Aorta (tissue), 5 donors: ENCODE measurements around the gene STAP2. TPM values are rescaled to one million over a fixed set of nuclear protein-coding genes. Genes with fewer than 3 reads are reported as not detected.

Experiments
- ATAC-seq: fragments of 200-7000 bp; cut with Tn5 transposase; one replicate; pipeline ENCODE4 v1.9.1; 2022; ENCODE audit warnings: moderate library complexity; ENCODE audit not compliant: low FRiP score
- DNase-seq, 2 donors: peaks; one replicate each; pipeline ENCODE4 v3.0.0-alpha.2; 2020
- H3K27ac ChIP-seq, 2 donors: one replicate each; pipeline ENCODE4 v1.5.1; 2013; ENCODE audit warnings: low read length in 2 of 2, mild to moderate bottlenecking in 2 of 2, moderate library complexity in 2 of 2, control low read depth in 1 of 2, inconsistent platforms in 1 of 2, low read depth in 1 of 2
- H3K27me3 ChIP-seq, 2 donors: one replicate each; pipeline ENCODE4 v1.6.1; 2013; ENCODE audit warnings: control low read depth in 1 of 2, low read length in 1 of 2, mild to moderate bottlenecking in 1 of 2, moderate library complexity in 1 of 2; ENCODE audit not compliant: insufficient read depth in 2 of 2, control insufficient read depth in 1 of 2
- H3K36me3 ChIP-seq, 2 donors: one replicate each; pipeline ENCODE4 v1.6.1; 2013; ENCODE audit warnings: control low read depth in 1 of 2, low read length in 1 of 2, mild to moderate bottlenecking in 1 of 2; ENCODE audit not compliant: insufficient read depth in 2 of 2, control insufficient read depth in 1 of 2
- H3K4me1 ChIP-seq, 2 donors: one replicate each; pipeline ENCODE4 v1.6.1; 2013; ENCODE audit warnings: low read length in 2 of 2, control low read depth in 1 of 2, mild to moderate bottlenecking in 1 of 2, moderate library complexity in 1 of 2; ENCODE audit not compliant: insufficient read depth in 2 of 2, control insufficient read depth in 1 of 2
- H3K4me3 ChIP-seq, 2 donors: one replicate each; pipeline ENCODE4 v1.5.1; 2013; ENCODE audit warnings: low read length in 2 of 2, control low read depth in 1 of 2, mild to moderate bottlenecking in 1 of 2
- H3K9me3 ChIP-seq: one replicate; pipeline ENCODE4 v1.6.1; 2013; ENCODE audit warnings: mild to moderate bottlenecking, low read length; ENCODE audit not compliant: control insufficient read depth
- WGBS, 2 donors: extraction: QIAGEN DNeasy Blood & Tissue Kit; methylation state at CpG; one replicate each; pipeline ENCODE4 v1.1.7; 2013; 5-methylcytosine and 5-hydroxymethylcytosine counted together
- intact Hi-C, 2 donors: fragments of 100-400 bp; cut with DNase I; formaldehyde crosslinking; loops; one replicate each; pipeline versions ENCODE4 v1.14.2 to v1.15.0; 2022
- polyA plus RNA-seq, 2 donors: library from polyadenylated mRNA; stranded (reverse); fragments of 200-250 nt; gene quantifications; one replicate each; pipeline ENCODE4 v1.2.3, GENCODE V29; 2013
- total RNA-seq, 2 donors: library from RNA; stranded (reverse); fragmentation: NEBNext Ultra II Directional; extraction: Animal tissue kit (Norgen Biotek cat#: 25700); gene quantifications; one replicate each; pipeline ENCODE4 v1.2.1, GENCODE V29; 2021
- donor health status: healthy with polysubstance abuse.
- donor health status: Bipolar disorder and iron deficiency.
- donor health status: DM: no; HTN: no; CAD: no.
- donor health status: DM: no; HTN: no; CAD: no.
- donor health status: DM: yes; HTN: yes; CAD: no.

Gene STAP2
- total and polyA plus RNA-seq, 4 donors = 0.13 to 27.8 (median 2.1) TPM

DNA sequence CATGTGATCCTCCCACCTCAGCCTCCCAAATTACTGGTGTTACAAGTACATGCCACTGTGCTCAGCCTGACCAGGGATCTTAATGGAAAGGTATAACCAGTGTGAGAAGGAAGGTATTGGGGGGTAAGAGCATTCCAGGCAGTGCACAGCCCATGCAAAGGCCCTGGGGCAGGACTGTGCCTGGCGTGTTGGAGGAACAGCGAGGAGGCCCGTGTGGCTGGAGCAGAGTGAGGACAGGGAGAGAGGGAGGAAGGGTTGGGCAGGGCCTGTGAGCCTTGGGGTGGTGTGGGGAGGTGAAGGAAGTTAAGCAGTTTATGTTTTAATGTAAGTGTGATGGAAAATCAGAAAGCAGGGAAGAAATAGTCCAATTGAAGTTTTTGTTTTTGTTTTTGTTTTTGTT lies 38.0 kb downstream of the STAP2 start:
- intact Hi-C loops = no loop called here
- 88 to 92% methylated on average over 3 of the region's 3 CpGs for WGBS, 2 donors
- DNase-seq (no peak), ATAC-seq (no peak)
- H3K27ac ChIP-seq = no peak overlapping the region
- no peaks in the 10 kb centered on the region for H3K36me3 ChIP-seq
- no peak overlapping the region for H3K4me3 ChIP-seq
- H3K9me3 ChIP-seq = no peaks in the 10 kb centered on the region
- H3K4me1 ChIP-seq = no peaks in the 10 kb centered on the region
- no peaks in the 10 kb centered on the region for H3K27me3 ChIP-seq

DNA sequence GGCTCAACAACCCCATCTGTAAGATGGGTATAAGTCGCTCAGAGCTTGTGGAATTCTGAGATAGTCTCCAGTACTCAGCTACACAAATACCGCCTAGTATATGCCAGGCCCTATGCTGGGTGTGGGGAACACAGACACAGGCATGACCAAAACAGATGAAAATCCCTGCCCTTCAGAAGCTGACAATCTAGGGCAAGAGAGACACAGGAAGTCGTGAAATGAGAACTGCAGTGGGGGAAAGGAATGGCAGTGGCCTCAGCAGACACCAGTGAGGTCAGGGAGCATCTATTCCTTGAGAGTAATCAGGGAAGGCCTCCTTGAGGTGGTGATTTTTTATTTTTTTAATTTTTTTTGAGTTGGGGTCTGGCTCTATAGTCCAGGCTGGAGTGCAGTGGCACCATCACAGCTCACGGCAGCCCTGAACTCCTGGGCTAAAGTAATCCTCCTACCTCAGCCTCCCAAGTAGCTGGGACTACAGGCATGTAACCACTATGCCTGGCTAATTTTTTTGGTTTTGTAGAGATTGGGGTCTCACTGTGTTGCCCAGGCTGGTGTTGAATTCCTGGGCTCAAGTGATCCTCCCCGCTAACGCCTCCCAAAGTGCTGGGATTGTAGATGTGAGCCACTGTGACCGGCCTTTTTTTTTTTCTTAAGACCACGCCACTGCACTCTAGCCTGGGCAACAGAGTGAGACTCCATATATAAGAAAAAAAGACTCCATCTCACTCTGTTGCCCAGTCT lies 39.6 kb downstream of the STAP2 start:
- H3K27ac ChIP-seq = no peak overlapping the region
- ATAC-seq (no peak), DNase-seq (no peak)
- H3K9me3 ChIP-seq = no peaks in the 10 kb centered on the region
- no peaks in the 10 kb centered on the region for H3K36me3 ChIP-seq
- no peaks in the 10 kb centered on the region for H3K4me1 ChIP-seq
- H3K27me3 ChIP-seq = no peaks in the 10 kb centered on the region
- 80 to 81% methylated on average over 8 of the region's 8 CpGs for WGBS, 2 donors
- no peak overlapping the region for H3K4me3 ChIP-seq
- intact Hi-C loops = no loop called here

DNA sequence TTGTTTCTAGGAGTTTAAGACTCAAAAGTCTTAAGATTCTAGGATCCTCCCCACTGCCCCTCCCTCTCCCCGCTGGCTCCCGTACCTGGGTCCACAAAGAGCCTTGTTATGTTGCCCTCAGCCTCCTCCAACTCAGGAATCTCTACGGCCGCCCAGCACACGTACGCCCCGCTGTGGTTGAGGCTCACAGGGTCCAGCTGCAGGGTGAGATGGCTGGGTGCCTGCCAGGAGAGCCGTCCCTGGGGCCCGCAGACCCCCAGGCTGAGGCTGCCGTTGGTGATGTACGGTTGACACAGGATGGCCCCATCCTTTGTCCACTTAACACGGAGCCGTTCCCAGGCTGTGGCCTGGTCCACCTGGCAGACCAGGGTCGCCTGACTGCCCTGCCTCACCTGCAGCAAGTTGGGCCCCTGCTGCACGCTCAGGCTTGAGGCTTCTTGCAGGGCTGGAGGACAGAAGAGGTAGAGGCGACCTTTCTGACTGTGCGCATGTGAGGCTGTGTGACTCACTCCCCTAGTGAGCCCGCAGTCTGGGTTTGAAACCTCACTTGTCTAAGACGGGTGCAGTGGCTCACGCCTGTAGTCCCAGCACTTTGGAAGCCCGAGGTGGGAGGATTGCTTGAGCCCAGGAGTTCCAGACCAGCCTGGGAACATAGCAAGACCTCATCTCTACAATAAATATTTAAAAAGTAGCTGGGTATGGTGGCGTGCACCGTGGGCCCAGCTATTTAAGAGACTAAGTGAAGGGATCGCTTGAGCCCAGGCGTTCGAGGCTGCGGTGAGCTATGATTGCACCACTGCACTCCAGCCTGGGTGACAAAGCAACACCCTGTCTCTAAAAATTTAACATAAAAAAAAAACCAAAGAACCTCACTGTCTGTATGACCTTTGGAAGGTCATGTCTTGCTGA lies 40.5 kb downstream of the STAP2 start:
- no peak overlapping the region for H3K4me3 ChIP-seq
- H3K27me3 ChIP-seq = no peaks in the 10 kb centered on the region
- no peaks in the 10 kb centered on the region for H3K36me3 ChIP-seq
- 74 to 76% methylated on average over 27 of the region's 27 CpGs for WGBS, 2 donors
- no peak overlapping the region for H3K27ac ChIP-seq
- DNase-seq (no peak), ATAC-seq (no peak)
- H3K9me3 ChIP-seq = no peaks in the 10 kb centered on the region
- H3K4me1 ChIP-seq = no peaks in the 10 kb centered on the region
- intact Hi-C loops = no loop called here

DNA sequence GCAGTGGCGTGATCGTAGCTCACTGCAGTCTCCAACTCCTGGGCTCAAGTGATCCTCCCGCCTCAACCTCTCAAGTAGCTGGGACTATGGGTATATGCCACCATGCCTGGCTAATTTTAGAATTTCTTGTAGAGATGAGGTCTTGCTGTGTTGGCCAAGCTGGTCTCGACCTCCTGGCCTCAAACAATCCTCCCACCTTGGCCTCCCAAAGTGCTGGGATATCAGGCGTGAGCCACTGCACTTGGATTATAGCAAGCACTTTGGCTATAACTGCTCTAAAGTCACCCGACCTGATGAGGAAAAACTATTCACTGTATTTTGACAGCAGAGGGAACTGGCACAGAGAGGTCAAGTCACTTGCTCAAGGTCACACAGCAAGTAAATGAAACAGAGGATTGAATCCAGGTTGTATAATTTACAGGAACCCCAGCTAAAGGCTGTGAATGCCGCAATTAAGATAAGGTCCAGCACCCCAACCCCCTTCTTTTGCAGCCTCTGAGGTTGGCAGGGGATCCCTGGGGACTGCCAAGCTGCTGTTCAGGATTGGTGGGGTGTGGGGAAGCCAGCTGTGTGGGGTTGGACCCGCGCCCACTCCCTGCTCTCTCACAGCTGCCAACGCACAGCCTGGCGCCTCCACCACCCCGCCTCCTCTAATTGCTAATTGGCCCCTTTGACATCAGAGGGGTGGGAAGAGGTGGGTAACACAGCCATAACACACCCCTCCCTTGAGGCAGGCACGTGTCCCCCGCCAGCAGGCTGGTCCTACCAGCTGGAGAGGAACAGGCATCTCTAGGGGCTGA lies 42.5 kb downstream of the STAP2 start:
- Histone ChIP-seq H3K36me3 (no peaks in the 10 kb centered on the region), H3K27ac (no peak overlapping the region), H3K4me1 (no peaks in the 10 kb centered on the region), H3K9me3 (no peaks in the 10 kb centered on the region), H3K27me3 (no peaks in the 10 kb centered on the region), H3K4me3 (no peak overlapping the region)
- ATAC-seq (no peak), DNase-seq (no peak)
- intact Hi-C loops = no loop called here
- 26 to 32% methylated on average over 14 of the region's 14 CpGs for WGBS, 2 donors

DNA sequence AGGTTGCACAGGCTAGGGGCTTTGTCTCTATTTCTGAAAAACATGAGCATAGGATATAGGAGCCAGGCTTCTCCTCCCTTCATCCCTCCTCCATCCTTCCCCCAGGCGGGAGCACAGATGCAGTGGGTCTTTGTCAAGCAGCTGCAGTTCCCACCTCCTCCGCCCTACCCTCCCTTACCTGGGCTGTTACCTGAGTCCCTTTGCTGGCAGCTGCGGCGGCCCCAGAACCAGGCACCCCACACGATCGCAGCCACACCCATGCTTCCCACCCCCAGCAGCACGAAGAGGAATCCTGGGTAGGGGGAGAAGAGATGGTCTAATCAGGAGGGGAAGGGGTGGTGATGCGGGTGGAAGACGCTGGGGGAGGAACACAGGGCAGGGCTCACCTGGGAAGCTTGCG lies 44.2 kb downstream of the STAP2 start:
- Histone ChIP-seq H3K4me3 (no peak overlapping the region), H3K27me3 (no peaks in the 10 kb centered on the region)
- intact Hi-C loops = no loop called here

DNA sequence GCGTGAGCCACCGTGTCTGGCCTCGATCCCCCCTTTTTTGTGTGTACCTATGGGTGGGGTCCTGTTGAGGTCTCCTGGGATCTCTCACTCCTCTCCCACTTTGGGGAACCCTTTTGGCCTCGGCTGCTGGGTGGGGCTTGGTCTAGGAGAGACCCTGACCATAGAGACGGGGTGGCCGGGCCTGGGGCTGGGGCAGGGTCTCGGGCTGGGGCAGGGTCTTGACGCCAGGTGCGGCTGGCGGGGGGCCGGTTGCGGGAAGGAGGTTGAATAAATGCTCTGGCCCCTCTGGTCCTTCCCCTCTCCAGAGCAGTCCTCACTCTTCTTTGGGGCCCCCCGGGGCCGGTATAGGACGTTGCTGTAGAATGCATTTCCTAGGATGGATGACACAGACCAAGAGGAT lies 46.1 kb downstream of the STAP2 start:
- WGBS, 2 donors = 84 to 87% methylated on average over 15 of the region's 15 CpGs
- no peaks in the 10 kb centered on the region for H3K27me3 ChIP-seq

More for the DNA sequence above, 44.2 kb downstream of the STAP2 start:
- Histone ChIP-seq H3K36me3 (no peaks in the 10 kb centered on the region), H3K9me3 (no peaks in the 10 kb centered on the region), H3K27ac (no peak overlapping the region), H3K4me1 (no peaks in the 10 kb centered on the region)
- 30 to 35% methylated on average over 10 of the region's 10 CpGs for WGBS, 2 donors
- DNase-seq (no peak), ATAC-seq (no peak)

DNA sequence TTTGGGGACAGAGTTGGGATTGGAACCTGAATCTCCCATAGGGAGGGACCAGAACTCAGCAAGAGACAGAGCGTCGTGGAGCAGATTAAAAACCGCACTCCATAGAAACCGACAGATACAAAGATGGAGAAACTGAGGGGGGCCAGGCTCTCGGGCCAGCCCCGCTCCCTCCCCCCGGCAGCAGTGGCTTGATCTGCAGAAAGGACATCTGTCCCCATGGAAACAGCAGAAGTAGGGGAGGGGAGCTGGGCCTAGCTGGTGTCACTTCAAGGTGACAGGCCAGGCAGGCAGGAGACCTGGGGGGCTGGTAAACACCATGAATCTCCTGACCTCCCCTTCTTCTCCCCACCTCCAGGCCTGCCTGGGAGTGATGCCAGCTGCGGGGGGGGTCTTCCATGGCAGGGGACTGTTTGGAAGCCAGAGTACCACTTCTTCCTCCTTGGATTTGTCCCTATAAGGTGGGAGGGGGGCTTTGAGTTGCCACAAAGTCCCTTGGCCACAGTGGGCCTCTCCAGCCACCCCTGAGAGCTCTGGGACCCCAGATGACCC lies 47.4 kb downstream of the STAP2 start:
- no peaks in the 10 kb centered on the region for H3K27me3 ChIP-seq
- no peaks in the 10 kb centered on the region for H3K9me3 ChIP-seq
- DNase-seq (no peak), ATAC-seq (no peak)
- no peak overlapping the region for H3K27ac ChIP-seq
- H3K36me3 ChIP-seq = no peaks in the 10 kb centered on the region
- intact Hi-C loops = no loop called here
- 61 to 66% methylated on average over 8 of the region's 8 CpGs for WGBS, 2 donors
- no peaks in the 10 kb centered on the region for H3K4me1 ChIP-seq
- H3K4me3 ChIP-seq = no peak overlapping the region

More for the DNA sequence above, 46.1 kb downstream of the STAP2 start:
- Histone ChIP-seq H3K27ac (no peak overlapping the region), H3K36me3 (no peaks in the 10 kb centered on the region), H3K4me3 (no peak overlapping the region), H3K4me1 (no peaks in the 10 kb centered on the region), H3K9me3 (no peaks in the 10 kb centered on the region)
- no peak for ATAC-seq
- no peak for DNase-seq
- intact Hi-C loops = no loop called here

DNA sequence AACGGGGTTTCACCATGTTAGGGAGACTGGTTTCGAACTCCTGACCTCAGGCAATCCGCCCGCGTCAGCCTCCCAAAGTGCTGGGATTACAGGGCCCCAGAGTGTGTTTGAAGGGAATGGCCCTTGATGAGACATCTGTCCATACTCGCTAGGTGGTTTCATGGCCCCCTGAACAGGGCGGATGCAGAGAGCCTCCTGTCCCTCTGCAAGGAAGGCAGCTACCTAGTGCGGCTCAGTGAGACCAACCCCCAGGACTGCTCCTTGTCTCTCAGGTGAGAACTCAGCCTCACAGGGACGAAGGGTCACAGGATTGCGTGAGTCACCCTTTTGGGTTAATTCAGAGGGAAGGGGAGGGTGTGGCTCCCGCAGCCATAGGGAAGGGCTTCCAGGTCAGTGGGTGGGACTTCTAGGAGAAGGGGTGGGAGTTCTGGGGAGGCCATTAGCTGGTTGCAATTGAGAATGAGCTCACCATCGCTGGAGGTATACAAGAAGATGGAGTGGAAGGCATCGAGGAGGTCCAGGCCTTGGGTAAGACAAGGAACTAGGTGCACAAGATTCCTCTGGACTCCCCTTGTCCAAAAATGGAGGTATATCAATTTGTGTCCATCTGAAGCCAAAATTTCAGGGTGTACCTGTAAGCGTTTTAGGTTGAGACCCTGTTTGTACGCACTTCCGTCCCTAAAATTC lies 50.4 kb downstream of the STAP2 start:
- Histone ChIP-seq H3K27ac (no peak overlapping the region), H3K36me3 (no peaks in the 10 kb centered on the region), H3K9me3 (no peaks in the 10 kb centered on the region), H3K4me1 (no peaks in the 10 kb centered on the region), H3K4me3 (no peak overlapping the region), H3K27me3 (no peaks in the 10 kb centered on the region)
- DNase-seq (no peak), ATAC-seq (no peak)
- WGBS, 2 donors = 80 to 81% methylated on average over 16 of the region's 16 CpGs
- intact Hi-C loops = no loop called here
